Measurements from ENCODE around the gene ACTR6. TPM values are rescaled to one million over a fixed set of nuclear protein-coding genes. Genes with fewer than 3 reads are reported as not detected.
A peak's percentile ranks its signal among the peaks of the same experiment; 100 is the strongest.

ACTR6 gene
- total and polyA plus RNA-seq, 9 of the 15 experiments (the other 6 are each of a cell fraction or from before 2014, with no cell fraction given): 26.1 to 109 (median 70.9) TPM

- TF ChIP-seq ZNF512 (tag; IDR thresholded peaks at IDR 0.05) (no peak), NFE2 (IDR thresholded peaks at IDR 0.05; ENCODE audit: low read depth) (peak; percentile 74), RBBP5 (IDR thresholded peaks at IDR 0.05; ENCODE audit: borderline replicate concordance, insufficient read depth, low read length, poor library complexity, severe bottlenecking) (peak; percentile 7), DPF2 (IDR thresholded peaks at IDR 0.05) (no peak), MAFF (IDR thresholded peaks at IDR 0.05; ENCODE audit: low read length) (peak; percentile 33; the same call in 1 of the 2 replicates), SMARCA5 (IDR thresholded peaks at IDR 0.05) (peak; percentile 54; the same call in 1 of the 2 replicates), MAFG (tag; conservative IDR thresholded peaks at IDR 0.05) (peak; percentile 78), ZNF121 (CRISPR knock-in tag; conservative IDR thresholded peaks at IDR 0.05) (peak; percentile 84), RNF2 (IDR thresholded peaks at IDR 0.05) (no peak), TFAP4 (CRISPR knock-in tag; IDR thresholded peaks at IDR 0.05; ENCODE audit: borderline replicate concordance) (peak; percentile 39; the same call in 1 of the 2 replicates), POLR3G (IDR thresholded peaks at IDR 0.05; ENCODE audit: extremely low read depth, insufficient read length, insufficient replicate concordance) (no peak), THAP12 (CRISPR knock-in tag; IDR thresholded peaks at IDR 0.05) (no peak)
Observed at GRCh38 chr12:100201604-100202423, 1.2 kb downstream of the ACTR6 start (continued).

Data from K562 (cell line).